Activated CD8-positive, alpha-beta memory T cell treated with anti-CD3 and anti-CD28 coated beads, Interleukin-2, amount 50 U/mL, for 24 hours (primary cell): Measurements from ENCODE around the gene CDHR5.
"Not testable (repeated sequence)": the region's sequence is repeated elsewhere in the genome, so short reads cannot be mapped to it uniquely, and the experiment has no call there.

Source experiments
- DNase-seq: peaks from one replicate; pipeline ENCODE4 v3.0.0-alpha.2; 2020; ENCODE audit errors: extremely low read depth

Gene CDHR5

GRCh38 chr11:624705-625635 is at the start of gene CDHR5:
Gene CDHR5 (minus strand): TSS chr11:624955. CDS start chr11:624902, 53 bp downstream.
- DNase-seq: no peak

GRCh38 chr11:674406-674805 is 49.7 kb upstream of the CDHR5 start:
- DNase-seq: no peak

GRCh38 chr11:673866-674265 is 49.1 kb upstream of the CDHR5 start:
- DNase-seq: no peak

- DNase-seq: no peak
Measured at GRCh38 chr11:665704-666281, 41.0 kb upstream of the CDHR5 start.

- DNase-seq: no peak
Measured at GRCh38 chr11:665062-665703, 40.4 kb upstream of the CDHR5 start.

GRCh38 chr11:662689-663274 is 38.0 kb upstream of the CDHR5 start:
- no peak for DNase-seq

- DNase-seq: no peak
Measured at GRCh38 chr11:660681-661444, 36.1 kb upstream of the CDHR5 start.

GRCh38 chr11:660281-660680 is 35.5 kb upstream of the CDHR5 start:
- no peak for DNase-seq

- DNase-seq: no peak
Measured at GRCh38 chr11:659532-660085, 34.9 kb upstream of the CDHR5 start.

- DNase-seq: no peak
Measured at GRCh38 chr11:657691-658126, 33.0 kb upstream of the CDHR5 start.

- no peak for DNase-seq
Measured at GRCh38 chr11:656866-657265, 32.1 kb upstream of the CDHR5 start.

- no peak for DNase-seq
Measured at GRCh38 chr11:656426-656825, 31.7 kb upstream of the CDHR5 start.

- no peak for DNase-seq
Measured at GRCh38 chr11:655036-655726, 30.4 kb upstream of the CDHR5 start.

GRCh38 chr11:654444-654843 is 29.7 kb upstream of the CDHR5 start:
- DNase-seq: not testable (repeated sequence)

GRCh38 chr11:653837-654236 is 29.1 kb upstream of the CDHR5 start:
- no peak for DNase-seq

- not testable (repeated sequence) for DNase-seq
Measured at GRCh38 chr11:653136-653535, 28.4 kb upstream of the CDHR5 start.

- DNase-seq: no peak
Measured at GRCh38 chr11:650482-650881, 25.7 kb upstream of the CDHR5 start.

GRCh38 chr11:647672-648158 is 23.0 kb upstream of the CDHR5 start:
- DNase-seq: not testable (repeated sequence)

GRCh38 chr11:646214-646613 is 21.5 kb upstream of the CDHR5 start:
- DNase-seq: no peak

- DNase-seq: no peak
Measured at GRCh38 chr11:645536-645935, 20.8 kb upstream of the CDHR5 start.
